KMS-11 (cell line): Measurements from ENCODE around the gene MAST4.

ENCODE experiments used
- H2AFZ ChIP-seq: fragments of 200-600 bp; sonication (generic); 2 replicates; pipeline ENCODE4 v1.6.1; 2016; ENCODE audit warnings: antibody characterized with exemption, mixed run types, low read depth
- H3K27ac ChIP-seq: fragments of 200-600 bp; sonication (generic); 2 replicates; pipeline ENCODE4 v1.6.1; 2016; ENCODE audit warnings: mild to moderate bottlenecking, mixed run types
- H3K27me3 ChIP-seq: fragments of 200-600 bp; sonication (generic); 2 replicates; pipeline ENCODE4 v1.6.1; 2017; ENCODE audit warnings: mild to moderate bottlenecking, low read depth, mixed run types, moderate library complexity; ENCODE audit not compliant: insufficient read depth
- H3K36me3 ChIP-seq: fragments of 200-600 bp; sonication (generic); 2 replicates; pipeline ENCODE4 v1.6.1; 2017; ENCODE audit warnings: mild to moderate bottlenecking, mixed run types; ENCODE audit not compliant: insufficient read depth
- H3K4me1 ChIP-seq: fragments of 200-600 bp; sonication (generic); 2 replicates; pipeline ENCODE4 v1.6.1; 2016; ENCODE audit warnings: mild to moderate bottlenecking, low read depth, mixed run types; ENCODE audit not compliant: poor library complexity, severe bottlenecking
- H3K4me2 ChIP-seq: fragments of 200-600 bp; sonication (generic); 2 replicates; pipeline ENCODE4 v1.7.0; 2016; ENCODE audit warnings: mild to moderate bottlenecking, mixed run types
- H3K4me3 ChIP-seq: fragments of 200-600 bp; sonication (generic); IDR thresholded peaks from 2 replicates; pipeline ENCODE4 v1.6.1; 2017; ENCODE audit warnings: low read depth, low read length, mixed read lengths; ENCODE audit not compliant: insufficient read depth
- H3K79me2 ChIP-seq: fragments of 200-600 bp; sonication (generic); 2 replicates; pipeline ENCODE4 v1.6.1; 2016; ENCODE audit warnings: low read depth, mixed run types; ENCODE audit not compliant: insufficient read depth
- H3K9ac ChIP-seq: fragments of 200-600 bp; sonication (generic); 2 replicates; pipeline ENCODE4 v1.6.1; 2016; ENCODE audit warnings: mild to moderate bottlenecking, mixed run types
- H4K20me1 ChIP-seq: fragments of 200-600 bp; sonication (generic); 2 replicates; pipeline ENCODE4 v1.6.1; 2016; ENCODE audit warnings: mild to moderate bottlenecking, mixed run types; ENCODE audit not compliant: insufficient read depth
- TF ChIP-seq, protein P1 (sequence below): fragments of 200-600 bp; sonication (generic); conservative IDR thresholded peaks from 2 replicates; pipeline ENCODE4 v1.6.1; 2017; ENCODE audit warnings: low read depth, mild to moderate bottlenecking, antibody characterized with exemption, low read length, moderate library complexity, mixed read lengths

The MAST4 gene

DNA sequence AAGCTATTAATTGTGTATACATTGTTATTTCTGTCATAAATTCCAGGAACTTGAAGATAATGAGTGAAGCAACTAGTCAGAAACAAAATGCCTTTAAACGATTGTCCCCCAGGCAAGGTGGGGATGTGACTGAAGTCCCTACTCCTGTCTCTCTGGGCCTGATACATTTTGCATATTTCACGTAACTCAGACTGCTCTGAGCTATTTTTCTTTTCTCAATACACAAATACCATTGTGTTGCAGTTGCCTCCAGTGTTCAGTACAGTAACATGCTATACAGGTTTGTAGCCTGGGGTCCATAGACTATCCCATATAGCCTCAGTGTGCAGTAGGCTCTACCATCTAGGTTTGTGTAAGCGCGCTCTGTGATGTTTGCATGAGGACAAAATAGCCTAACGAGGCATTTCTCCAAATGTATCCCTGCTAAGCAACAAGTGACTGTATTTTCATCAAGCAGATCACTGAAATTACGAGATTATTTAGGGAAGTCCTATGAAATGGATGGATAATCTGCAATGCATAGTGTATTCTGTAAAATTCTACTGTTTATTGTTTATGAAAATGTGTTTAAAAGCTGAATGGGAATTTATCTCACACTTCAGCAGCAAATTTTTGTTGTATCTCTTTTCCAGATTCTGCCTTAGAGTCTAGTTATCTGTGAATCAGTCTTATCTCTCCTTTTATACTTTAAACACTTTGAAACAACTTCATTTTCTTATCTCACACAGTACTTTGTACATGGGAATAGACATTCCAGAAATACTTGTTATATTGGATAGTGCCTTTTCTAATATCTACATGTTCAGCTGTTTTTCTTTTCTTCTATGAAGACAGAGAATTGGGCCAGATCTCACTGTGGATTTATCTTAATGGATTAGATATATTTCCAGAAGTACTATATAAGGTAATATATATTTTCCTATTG is 449.9 kb downstream of the MAST4 start:
- no peak overlapping the region for H3K27ac ChIP-seq
- H2AFZ ChIP-seq = no peak overlapping the region
- no peaks in the 10 kb centered on the region for H3K36me3 ChIP-seq
- H3K79me2 ChIP-seq = no peaks in the 10 kb centered on the region
- H3K9ac ChIP-seq = no peak overlapping the region
- no peaks in the 10 kb centered on the region for H3K27me3 ChIP-seq
- no peak overlapping the region for H3K4me2 ChIP-seq
- no peaks in the 10 kb centered on the region for H4K20me1 ChIP-seq
- no peak overlapping the region for H3K4me3 ChIP-seq
- H3K4me1 ChIP-seq = peaks cover 20% of the 10 kb centered on the region
- TF ChIP-seq, protein P1, sequence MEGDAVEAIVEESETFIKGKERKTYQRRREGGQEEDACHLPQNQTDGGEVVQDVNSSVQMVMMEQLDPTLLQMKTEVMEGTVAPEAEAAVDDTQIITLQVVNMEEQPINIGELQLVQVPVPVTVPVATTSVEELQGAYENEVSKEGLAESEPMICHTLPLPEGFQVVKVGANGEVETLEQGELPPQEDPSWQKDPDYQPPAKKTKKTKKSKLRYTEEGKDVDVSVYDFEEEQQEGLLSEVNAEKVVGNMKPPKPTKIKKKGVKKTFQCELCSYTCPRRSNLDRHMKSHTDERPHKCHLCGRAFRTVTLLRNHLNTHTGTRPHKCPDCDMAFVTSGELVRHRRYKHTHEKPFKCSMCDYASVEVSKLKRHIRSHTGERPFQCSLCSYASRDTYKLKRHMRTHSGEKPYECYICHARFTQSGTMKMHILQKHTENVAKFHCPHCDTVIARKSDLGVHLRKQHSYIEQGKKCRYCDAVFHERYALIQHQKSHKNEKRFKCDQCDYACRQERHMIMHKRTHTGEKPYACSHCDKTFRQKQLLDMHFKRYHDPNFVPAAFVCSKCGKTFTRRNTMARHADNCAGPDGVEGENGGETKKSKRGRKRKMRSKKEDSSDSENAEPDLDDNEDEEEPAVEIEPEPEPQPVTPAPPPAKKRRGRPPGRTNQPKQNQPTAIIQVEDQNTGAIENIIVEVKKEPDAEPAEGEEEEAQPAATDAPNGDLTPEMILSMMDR = no peak

DNA sequence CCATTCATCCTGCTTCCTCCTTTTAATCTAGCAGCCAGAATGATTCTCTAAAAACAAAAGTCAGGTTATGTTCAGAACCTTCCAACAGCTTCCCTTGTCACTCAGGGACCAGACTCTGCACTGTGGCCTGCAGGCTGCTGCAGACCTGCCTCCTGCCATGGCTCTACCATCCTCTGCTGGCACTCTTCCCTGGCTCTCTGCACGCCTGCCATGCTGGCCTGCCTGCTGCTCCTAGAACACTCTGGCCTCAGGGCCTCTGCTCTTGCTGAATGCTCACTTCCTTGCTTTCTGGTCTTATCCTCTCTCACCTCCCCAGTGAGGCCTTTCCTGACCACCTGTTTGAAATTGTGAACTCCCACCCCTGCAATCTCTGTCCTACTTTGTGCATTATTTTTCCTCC is 451.0 kb downstream of the MAST4 start:
- Histone ChIP-seq H3K79me2 (no peaks in the 10 kb centered on the region), H3K4me1 (peaks cover 23% of the 10 kb centered on the region), H3K36me3 (no peaks in the 10 kb centered on the region), H2AFZ (no peak overlapping the region), H3K27ac (no peak overlapping the region), H4K20me1 (no peaks in the 10 kb centered on the region), H3K27me3 (no peaks in the 10 kb centered on the region), H3K4me3 (no peak overlapping the region), H3K9ac (no peak overlapping the region), H3K4me2 (no peak overlapping the region)
- TF ChIP-seq, protein P1 = no peak

DNA sequence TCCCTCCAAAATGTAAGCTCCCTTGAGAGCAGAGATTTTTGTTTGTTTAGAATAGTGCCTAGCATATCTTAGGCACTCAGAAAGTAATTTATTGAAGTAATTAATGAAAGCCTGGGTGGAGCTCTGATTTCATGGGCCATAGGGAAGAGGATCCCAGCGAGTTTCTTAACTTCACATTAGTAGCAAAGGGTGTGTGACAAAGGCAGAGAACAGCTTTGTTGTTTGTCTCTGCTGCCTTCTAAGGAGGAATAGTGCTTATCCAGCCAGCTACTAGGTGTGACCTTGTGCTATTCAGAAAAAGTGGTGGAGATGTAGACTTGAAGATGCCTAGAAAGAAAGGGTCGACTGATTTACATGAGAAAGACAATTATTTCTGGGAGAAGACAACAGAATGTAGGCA is 451.4 kb downstream of the MAST4 start:
- Histone ChIP-seq H3K4me2 (no peak overlapping the region), H3K4me3 (no peak overlapping the region), H3K27ac (no peak overlapping the region), H3K4me1 (peaks cover 23% of the 10 kb centered on the region), H3K36me3 (no peaks in the 10 kb centered on the region), H3K9ac (no peak overlapping the region), H2AFZ (no peak overlapping the region), H4K20me1 (no peaks in the 10 kb centered on the region), H3K79me2 (no peaks in the 10 kb centered on the region), H3K27me3 (no peaks in the 10 kb centered on the region)
- TF ChIP-seq, protein P1 = no peak

DNA sequence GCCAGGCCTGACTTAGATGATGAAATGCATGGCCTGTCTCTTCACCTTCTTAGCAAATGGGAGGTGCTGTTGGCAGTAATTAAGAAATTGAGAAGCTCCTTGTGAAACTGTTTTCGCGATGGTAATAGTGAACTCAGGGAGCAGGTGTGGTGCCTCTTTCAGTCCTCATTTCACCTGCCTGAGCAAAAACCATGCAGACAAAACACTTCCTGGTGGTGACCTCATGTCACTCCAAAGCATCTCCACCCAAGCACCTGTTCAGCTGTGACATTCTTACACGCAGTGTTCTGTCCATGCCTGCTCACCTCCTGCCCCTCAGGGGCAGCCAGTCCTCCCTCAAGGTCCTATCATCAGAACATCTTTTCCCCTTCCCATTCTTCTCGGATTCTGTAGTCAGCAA is 453.9 kb downstream of the MAST4 start:
- Histone ChIP-seq H3K27me3 (no peaks in the 10 kb centered on the region), H3K4me3 (no peak overlapping the region), H3K4me2 (peak overlapping the region; percentile 21; the same call in 1 of the 2 replicates), H3K27ac (no peak overlapping the region), H4K20me1 (no peaks in the 10 kb centered on the region), H3K79me2 (no peaks in the 10 kb centered on the region), H3K36me3 (no peaks in the 10 kb centered on the region), H3K4me1 (peaks cover 23% of the 10 kb centered on the region), H3K9ac (no peak overlapping the region), H2AFZ (no peak overlapping the region)
- TF ChIP-seq, protein P1 = no peak
